ENCODE measurements around the gene PRODH.

- no peak for TF ChIP-seq ZFP3 (CRISPR knock-in tag; IDR thresholded peaks at IDR 0.05)
- TF ChIP-seq ARNTL (CRISPR knock-in tag; IDR thresholded peaks at IDR 0.05; ENCODE audit: borderline replicate concordance, low read depth): no peak
- TF ChIP-seq, protein P1, sequence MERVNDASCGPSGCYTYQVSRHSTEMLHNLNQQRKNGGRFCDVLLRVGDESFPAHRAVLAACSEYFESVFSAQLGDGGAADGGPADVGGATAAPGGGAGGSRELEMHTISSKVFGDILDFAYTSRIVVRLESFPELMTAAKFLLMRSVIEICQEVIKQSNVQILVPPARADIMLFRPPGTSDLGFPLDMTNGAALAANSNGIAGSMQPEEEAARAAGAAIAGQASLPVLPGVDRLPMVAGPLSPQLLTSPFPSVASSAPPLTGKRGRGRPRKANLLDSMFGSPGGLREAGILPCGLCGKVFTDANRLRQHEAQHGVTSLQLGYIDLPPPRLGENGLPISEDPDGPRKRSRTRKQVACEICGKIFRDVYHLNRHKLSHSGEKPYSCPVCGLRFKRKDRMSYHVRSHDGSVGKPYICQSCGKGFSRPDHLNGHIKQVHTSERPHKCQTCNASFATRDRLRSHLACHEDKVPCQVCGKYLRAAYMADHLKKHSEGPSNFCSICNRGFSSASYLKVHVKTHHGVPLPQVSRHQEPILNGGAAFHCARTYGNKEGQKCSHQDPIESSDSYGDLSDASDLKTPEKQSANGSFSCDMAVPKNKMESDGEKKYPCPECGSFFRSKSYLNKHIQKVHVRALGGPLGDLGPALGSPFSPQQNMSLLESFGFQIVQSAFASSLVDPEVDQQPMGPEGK (CRISPR knock-in tag; IDR thresholded peaks at IDR 0.05; ENCODE audit: borderline replicate concordance): no peak
- TF ChIP-seq ISL1 (CRISPR knock-in tag; IDR thresholded peaks at IDR 0.05): no peak
- no peak for TF ChIP-seq TSHZ2 (CRISPR knock-in tag; IDR thresholded peaks at IDR 0.05)
- TF ChIP-seq TOX (CRISPR knock-in tag; IDR thresholded peaks at IDR 0.05; ENCODE audit: borderline replicate concordance): no peak
These were observed 15.9 kb upstream of the PRODH start for GRCh38 chr22:18952022-18952421.

Data from SK-N-SH treated with all-trans-retinoic acid at 6 μM for 48 hours (cell line).